ENCODE measurements around the gene ST8SIA6.
"Not testable (repeated sequence)": the region's sequence is repeated elsewhere in the genome, so short reads cannot be mapped to it uniquely, and the experiment has no call there.

The ST8SIA6 gene

GRCh38 chr10:17445400-17445998, 8.9 kb downstream of the ST8SIA6 start:
- Histone ChIP-seq H3K4me3 (ENCODE audit: low read depth, low read length) (no peak overlapping the region), H3K36me3 (ENCODE audit: control insufficient read depth, insufficient read depth, low read length) (no peaks in the 10 kb centered on the region), H3K27ac (no peak overlapping the region), H3K9me3 (ENCODE audit: control insufficient read depth, low read length) (no peaks in the 10 kb centered on the region), H2AFZ (no peak overlapping the region), H3K4me2 (ENCODE audit: low read length) (no peak overlapping the region), H3K4me1 (no peaks in the 10 kb centered on the region), H3K27me3 (ENCODE audit: control insufficient read depth, insufficient read depth, low read length) (no peaks in the 10 kb centered on the region), H3K79me2 (no peaks in the 10 kb centered on the region), H3K9ac (no peak overlapping the region)
- TF ChIP-seq CTCF (IDR thresholded peaks at IDR 0.05) = no peak

- H3K9ac ChIP-seq = no peak overlapping the region
- TF ChIP-seq CTCF (IDR thresholded peaks at IDR 0.05) = no peak
- no peak overlapping the region for H2AFZ ChIP-seq
- H3K9me3 ChIP-seq (ENCODE audit: control insufficient read depth, low read length) = no peaks in the 10 kb centered on the region
- H3K36me3 ChIP-seq (ENCODE audit: control insufficient read depth, insufficient read depth, low read length) = no peaks in the 10 kb centered on the region
- H3K4me1 ChIP-seq = no peaks in the 10 kb centered on the region
- H3K27me3 ChIP-seq (ENCODE audit: control insufficient read depth, insufficient read depth, low read length) = no peaks in the 10 kb centered on the region
- no peaks in the 10 kb centered on the region for H3K79me2 ChIP-seq
- H3K27ac ChIP-seq = no peak overlapping the region
- no peak overlapping the region for H3K4me3 ChIP-seq (ENCODE audit: low read depth, low read length)
- H3K4me2 ChIP-seq (ENCODE audit: low read length) = no peak overlapping the region
Observed at GRCh38 chr10:17444388-17444714, 10.0 kb downstream of the ST8SIA6 start.

DNA sequence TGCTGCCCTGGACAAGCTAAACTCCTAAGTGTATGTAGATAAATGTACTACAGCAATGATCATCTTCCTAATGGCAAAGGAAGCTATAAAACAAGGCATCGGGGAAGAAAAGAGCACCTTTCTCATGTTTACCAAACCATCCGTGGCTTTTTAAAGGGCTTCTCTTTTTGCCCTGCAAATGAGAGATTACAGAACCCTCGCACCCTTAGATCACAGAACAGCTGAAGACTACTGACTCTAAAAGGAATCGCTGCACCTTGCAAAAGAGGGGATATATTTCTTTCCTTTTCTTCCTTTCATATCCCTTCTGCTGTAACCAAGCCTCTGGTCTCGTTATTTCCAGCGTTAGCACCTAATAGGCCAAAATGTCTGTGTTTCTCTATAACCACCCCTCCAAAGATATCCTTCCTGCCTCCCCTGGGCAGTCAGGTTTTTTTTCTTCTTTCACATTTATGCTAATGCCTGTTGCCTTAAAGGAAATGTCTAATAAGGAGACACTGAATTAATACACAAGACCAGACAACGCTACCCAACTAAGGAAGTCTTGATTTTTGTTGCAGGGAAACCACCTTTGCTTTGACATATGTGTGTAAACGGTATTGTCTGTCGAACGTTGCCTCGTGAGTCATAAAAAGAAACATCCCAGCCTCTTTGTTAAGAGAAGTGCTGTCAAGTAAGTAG, 10.5 kb downstream of the ST8SIA6 start:
- no peak overlapping the region for H2AFZ ChIP-seq
- no peaks in the 10 kb centered on the region for H3K79me2 ChIP-seq
- H3K27ac ChIP-seq = no peak overlapping the region
- no peaks in the 10 kb centered on the region for H3K4me1 ChIP-seq
- no peaks in the 10 kb centered on the region for H3K9me3 ChIP-seq (ENCODE audit: control insufficient read depth, low read length)
- H3K9ac ChIP-seq = no peak overlapping the region
- H3K4me3 ChIP-seq (ENCODE audit: low read depth, low read length) = no peak overlapping the region
- no peaks in the 10 kb centered on the region for H3K36me3 ChIP-seq (ENCODE audit: control insufficient read depth, insufficient read depth, low read length)
- no peak overlapping the region for H3K4me2 ChIP-seq (ENCODE audit: low read length)
- no peak for TF ChIP-seq CTCF (IDR thresholded peaks at IDR 0.05)
- no peaks in the 10 kb centered on the region for H3K27me3 ChIP-seq (ENCODE audit: control insufficient read depth, insufficient read depth, low read length)

DNA sequence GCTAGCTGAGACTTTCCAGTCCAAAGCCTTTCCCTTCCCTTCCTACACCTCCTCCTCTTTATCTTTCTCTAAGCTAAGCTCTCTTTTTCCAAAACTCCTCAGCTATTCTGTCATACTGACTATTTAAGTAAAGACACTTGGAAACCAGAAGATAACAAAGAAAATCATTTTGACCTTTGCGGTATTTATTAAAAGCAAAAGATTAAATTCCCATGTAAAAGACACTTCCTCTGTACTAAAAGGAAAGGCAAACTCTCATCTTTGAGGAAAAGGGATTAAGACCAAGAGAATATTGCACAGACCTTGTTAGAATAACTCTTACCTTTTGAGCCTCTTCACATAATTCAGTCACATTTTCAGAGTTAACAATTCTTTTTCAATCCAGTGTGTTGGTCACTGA, 15.8 kb downstream of the ST8SIA6 start:
- H3K4me1 ChIP-seq = no peaks in the 10 kb centered on the region
- H3K4me3 ChIP-seq (ENCODE audit: low read depth, low read length) = no peak overlapping the region
- H2AFZ ChIP-seq = no peak overlapping the region
- H3K9ac ChIP-seq = no peak overlapping the region
- H3K4me2 ChIP-seq (ENCODE audit: low read length) = no peak overlapping the region
- H3K79me2 ChIP-seq = no peaks in the 10 kb centered on the region
- no peak overlapping the region for H3K27ac ChIP-seq
- TF ChIP-seq CTCF (IDR thresholded peaks at IDR 0.05) = no peak
- H3K9me3 ChIP-seq (ENCODE audit: control insufficient read depth, low read length) = no peaks in the 10 kb centered on the region
- no peaks in the 10 kb centered on the region for H3K36me3 ChIP-seq (ENCODE audit: control insufficient read depth, insufficient read depth, low read length)
- H3K27me3 ChIP-seq (ENCODE audit: control insufficient read depth, insufficient read depth, low read length) = no peaks in the 10 kb centered on the region

DNA sequence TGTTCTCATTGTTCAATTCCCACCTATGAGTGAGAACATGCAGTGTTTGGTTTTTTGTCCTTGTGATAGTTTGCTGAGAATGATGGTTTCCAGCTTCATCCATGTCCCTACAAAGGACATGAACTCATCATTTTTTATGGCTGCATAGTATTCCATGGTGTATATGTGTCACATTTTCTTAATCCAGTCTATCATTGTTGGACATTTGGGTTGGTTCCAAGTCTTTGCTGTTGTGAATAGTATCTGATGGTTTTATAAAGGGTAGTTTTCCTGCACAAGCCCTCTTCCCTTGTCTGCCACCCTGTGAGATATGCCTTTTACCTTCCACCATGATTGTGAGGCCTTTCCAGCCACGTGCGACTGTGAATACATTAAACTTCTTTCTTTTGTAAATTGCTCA, 17.8 kb downstream of the ST8SIA6 start:
- H3K4me1 ChIP-seq; H3K9me3 ChIP-seq (ENCODE audit: control insufficient read depth, low read length); H3K9ac ChIP-seq; H3K27me3 ChIP-seq (ENCODE audit: control insufficient read depth, insufficient read depth, low read length); H3K27ac ChIP-seq; H3K36me3 ChIP-seq (ENCODE audit: control insufficient read depth, insufficient read depth, low read length); H3K4me3 ChIP-seq (ENCODE audit: low read depth, low read length); H2AFZ ChIP-seq; H3K4me2 ChIP-seq (ENCODE audit: low read length); H3K79me2 ChIP-seq: not testable (repeated sequence)
